SK-N-MC (cell line): ENCODE data around the gene ABCD2.
"Not testable (repeated sequence)": the region's sequence is repeated elsewhere in the genome, so short reads cannot be mapped to it uniquely, and the experiment has no call there.

Experiments used
- DNase-seq: peaks from one replicate; pipeline ENCODE4 v3.0.0-alpha.2; 2011; ENCODE audit warnings: low read depth, low spot score
- H3K27ac ChIP-seq: fragments of 200-600 bp; sonication (generic); 2 replicates; pipeline ENCODE4 v1.5.1; 2016; ENCODE audit warnings: mixed run types
- H3K36me3 ChIP-seq: fragments of 200-600 bp; sonication (generic); 2 replicates; pipeline ENCODE4 v1.6.1; 2017; ENCODE audit warnings: antibody characterized with exemption, low read length, mixed read lengths; ENCODE audit not compliant: insufficient read depth
- H3K4me3 ChIP-seq: fragments of 200-600 bp; sonication (generic); 2 replicates; pipeline ENCODE4 v1.5.1; 2016
- H3K9ac ChIP-seq: fragments of 200-600 bp; sonication (generic); 2 replicates; pipeline ENCODE4 v1.8.0; 2017; ENCODE audit warnings: mixed run types, mixed read lengths; ENCODE audit not compliant: insufficient read length
- H3K9me3 ChIP-seq: fragments of 200-600 bp; sonication (generic); 2 replicates; pipeline ENCODE4 v1.6.1; 2017; ENCODE audit warnings: low read depth, mild to moderate bottlenecking, antibody characterized with exemption, low read length, moderate library complexity, mixed read lengths
- EZH2 ChIP-seq: fragments of 200-600 bp; sonication (generic); IDR thresholded peaks from one replicate; pipeline ENCODE4 v1.6.1; 2017; ENCODE audit warnings: antibody characterized with exemption
- FOXP2 ChIP-seq: optimal IDR thresholded peaks from 2 replicates; pipeline ENCODE3; 2011; ENCODE audit warnings: mild to moderate bottlenecking, moderate library complexity; ENCODE audit not compliant: insufficient read depth; ENCODE audit errors: extremely low read length, control extremely low read depth
- POLR2AphosphoS5 ChIP-seq: IDR thresholded peaks from 2 replicates; pipeline ENCODE4 v1.6.1; 2012; ENCODE audit warnings: mild to moderate bottlenecking, low read depth, low read length, borderline replicate concordance

Gene ABCD2

GRCh38 chr12:39575498-39575875 lies 44.1 kb downstream of the ABCD2 start:
- Histone ChIP-seq H3K4me3 (no peak overlapping the region), H3K9ac (no peak overlapping the region), H3K9me3 (no peaks in the 10 kb centered on the region), H3K27ac (no peak overlapping the region), H3K36me3 (no peaks in the 10 kb centered on the region)
- no peak for TF ChIP-seq FOXP2
- no peak for TF ChIP-seq POLR2AphosphoS5
- no peak for TF ChIP-seq EZH2
- no peak for DNase-seq

GRCh38 chr12:39574785-39575497 lies 44.7 kb downstream of the ABCD2 start:
- no peak overlapping the region for H3K4me3 ChIP-seq
- H3K36me3 ChIP-seq, result no peaks in the 10 kb centered on the region
- no peak overlapping the region for H3K27ac ChIP-seq
- DNase-seq, result no peak
- H3K9ac ChIP-seq, result no peak overlapping the region
- no peaks in the 10 kb centered on the region for H3K9me3 ChIP-seq
- TF ChIP-seq FOXP2, result no peak
- TF ChIP-seq POLR2AphosphoS5, result no peak
- TF ChIP-seq EZH2, result no peak

- no peak for DNase-seq
Measured at GRCh38 chr12:39574378-39574777, 45.2 kb downstream of the ABCD2 start.

GRCh38 chr12:39573971-39574370 lies 45.6 kb downstream of the ABCD2 start:
- DNase-seq, result no peak
- Histone ChIP-seq H3K4me3 (no peak overlapping the region), H3K9me3 (no peaks in the 10 kb centered on the region), H3K36me3 (no peaks in the 10 kb centered on the region), H3K27ac (no peak overlapping the region), H3K9ac (no peak overlapping the region)
- TF ChIP-seq FOXP2 (no peak), EZH2 (no peak), POLR2AphosphoS5 (no peak)

More at GRCh38 chr12:39574378-39574777, 45.2 kb downstream of the ABCD2 start:
- no peaks in the 10 kb centered on the region for H3K9me3 ChIP-seq
- no peak overlapping the region for H3K9ac ChIP-seq
- H3K4me3 ChIP-seq, result no peak overlapping the region
- no peak for TF ChIP-seq POLR2AphosphoS5
- no peak for TF ChIP-seq FOXP2
- no peak for TF ChIP-seq EZH2
- H3K36me3 ChIP-seq, result no peaks in the 10 kb centered on the region
- H3K27ac ChIP-seq, result no peak overlapping the region

- Histone ChIP-seq H3K27ac (no peak overlapping the region), H3K4me3 (no peak overlapping the region), H3K36me3 (no peaks in the 10 kb centered on the region), H3K9me3 (no peaks in the 10 kb centered on the region), H3K9ac (no peak overlapping the region)
- DNase-seq, result no peak
- TF ChIP-seq EZH2 (no peak), FOXP2 (no peak), POLR2AphosphoS5 (no peak)
Measured at GRCh38 chr12:39572551-39572950, 47.1 kb downstream of the ABCD2 start.

GRCh38 chr12:39571351-39571750 lies 48.3 kb downstream of the ABCD2 start:
- H3K4me3 ChIP-seq, result no peak overlapping the region
- no peak for DNase-seq
- TF ChIP-seq EZH2 (no peak), FOXP2 (no peak), POLR2AphosphoS5 (no peak)
- H3K27ac ChIP-seq, result no peak overlapping the region
- no peaks in the 10 kb centered on the region for H3K9me3 ChIP-seq
- H3K36me3 ChIP-seq, result no peaks in the 10 kb centered on the region
- H3K9ac ChIP-seq, result no peak overlapping the region

- Histone ChIP-seq H3K36me3 (no peaks in the 10 kb centered on the region), H3K9ac (no peak overlapping the region), H3K27ac (no peak overlapping the region), H3K9me3 (no peaks in the 10 kb centered on the region), H3K4me3 (no peak overlapping the region)
- TF ChIP-seq EZH2 (no peak), FOXP2 (no peak), POLR2AphosphoS5 (no peak)
- DNase-seq, result no peak
Measured at GRCh38 chr12:39553476-39553875, 66.1 kb downstream of the ABCD2 start.

GRCh38 chr12:39544211-39544610 lies 75.4 kb downstream of the ABCD2 start:
- not testable (repeated sequence) for H3K27ac ChIP-seq, H3K4me3 ChIP-seq, H3K36me3 ChIP-seq, H3K9me3 ChIP-seq, DNase-seq, H3K9ac ChIP-seq

GRCh38 chr12:39541471-39541870 lies 78.1 kb downstream of the ABCD2 start:
- DNase-seq, result no peak
- H3K36me3 ChIP-seq, result no peaks in the 10 kb centered on the region
- H3K9ac ChIP-seq, result no peak overlapping the region
- H3K4me3 ChIP-seq, result no peak overlapping the region
- H3K9me3 ChIP-seq, result no peaks in the 10 kb centered on the region
- H3K27ac ChIP-seq, result no peak overlapping the region
- TF ChIP-seq EZH2 (no peak), FOXP2 (no peak), POLR2AphosphoS5 (no peak)
